ENCODE data around the gene KRT37.

KRT37 gene

DNA sequence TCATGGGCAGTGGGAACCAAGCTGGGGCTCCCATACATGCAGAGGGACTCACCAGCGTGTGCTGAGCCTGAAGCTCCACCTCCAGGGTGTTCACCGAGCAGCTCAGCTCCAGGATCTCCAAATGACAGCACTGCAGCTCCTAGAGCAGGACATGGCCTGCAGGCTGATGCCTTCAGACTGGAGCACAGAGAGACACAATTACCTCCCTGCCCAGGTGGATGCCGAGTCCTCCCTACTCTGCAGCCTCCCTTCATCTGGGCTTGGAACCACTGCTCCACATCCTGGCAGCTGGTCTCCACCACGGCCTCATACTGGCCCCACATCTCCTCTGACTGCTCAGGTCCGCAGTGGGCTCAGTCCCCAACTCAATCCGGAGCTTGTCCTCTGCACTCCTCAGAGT is 24.6 kb upstream of the KRT37 start (continued):
- no peak for TF ChIP-seq WT1 (tag by site-specific recombination; IDR thresholded peaks at IDR 0.05)
- TF ChIP-seq, protein P1, sequence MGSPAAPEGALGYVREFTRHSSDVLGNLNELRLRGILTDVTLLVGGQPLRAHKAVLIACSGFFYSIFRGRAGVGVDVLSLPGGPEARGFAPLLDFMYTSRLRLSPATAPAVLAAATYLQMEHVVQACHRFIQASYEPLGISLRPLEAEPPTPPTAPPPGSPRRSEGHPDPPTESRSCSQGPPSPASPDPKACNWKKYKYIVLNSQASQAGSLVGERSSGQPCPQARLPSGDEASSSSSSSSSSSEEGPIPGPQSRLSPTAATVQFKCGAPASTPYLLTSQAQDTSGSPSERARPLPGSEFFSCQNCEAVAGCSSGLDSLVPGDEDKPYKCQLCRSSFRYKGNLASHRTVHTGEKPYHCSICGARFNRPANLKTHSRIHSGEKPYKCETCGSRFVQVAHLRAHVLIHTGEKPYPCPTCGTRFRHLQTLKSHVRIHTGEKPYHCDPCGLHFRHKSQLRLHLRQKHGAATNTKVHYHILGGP (tag by site-specific recombination; IDR thresholded peaks at IDR 0.05), result no peak

DNA sequence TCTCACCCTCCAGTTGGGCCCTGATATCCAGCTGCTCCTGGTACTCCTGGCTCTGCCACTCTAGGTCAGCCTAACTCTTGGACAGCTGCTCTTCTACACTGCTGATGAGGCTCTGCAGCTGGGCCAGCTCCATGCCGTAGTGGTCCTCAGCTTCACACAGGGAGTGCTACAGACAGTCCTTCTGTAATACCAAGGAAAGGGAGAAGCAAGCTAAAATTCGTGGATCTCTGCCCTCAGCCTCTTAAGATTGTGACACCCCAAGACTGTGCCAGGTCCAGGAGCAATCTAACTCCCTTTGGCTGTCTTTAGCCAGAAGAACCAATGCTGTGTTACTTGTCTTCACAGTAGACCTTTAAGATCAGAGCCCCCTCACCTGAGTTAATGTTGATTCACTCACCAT is 24.1 kb upstream of the KRT37 start:
- TF ChIP-seq, protein P2, sequence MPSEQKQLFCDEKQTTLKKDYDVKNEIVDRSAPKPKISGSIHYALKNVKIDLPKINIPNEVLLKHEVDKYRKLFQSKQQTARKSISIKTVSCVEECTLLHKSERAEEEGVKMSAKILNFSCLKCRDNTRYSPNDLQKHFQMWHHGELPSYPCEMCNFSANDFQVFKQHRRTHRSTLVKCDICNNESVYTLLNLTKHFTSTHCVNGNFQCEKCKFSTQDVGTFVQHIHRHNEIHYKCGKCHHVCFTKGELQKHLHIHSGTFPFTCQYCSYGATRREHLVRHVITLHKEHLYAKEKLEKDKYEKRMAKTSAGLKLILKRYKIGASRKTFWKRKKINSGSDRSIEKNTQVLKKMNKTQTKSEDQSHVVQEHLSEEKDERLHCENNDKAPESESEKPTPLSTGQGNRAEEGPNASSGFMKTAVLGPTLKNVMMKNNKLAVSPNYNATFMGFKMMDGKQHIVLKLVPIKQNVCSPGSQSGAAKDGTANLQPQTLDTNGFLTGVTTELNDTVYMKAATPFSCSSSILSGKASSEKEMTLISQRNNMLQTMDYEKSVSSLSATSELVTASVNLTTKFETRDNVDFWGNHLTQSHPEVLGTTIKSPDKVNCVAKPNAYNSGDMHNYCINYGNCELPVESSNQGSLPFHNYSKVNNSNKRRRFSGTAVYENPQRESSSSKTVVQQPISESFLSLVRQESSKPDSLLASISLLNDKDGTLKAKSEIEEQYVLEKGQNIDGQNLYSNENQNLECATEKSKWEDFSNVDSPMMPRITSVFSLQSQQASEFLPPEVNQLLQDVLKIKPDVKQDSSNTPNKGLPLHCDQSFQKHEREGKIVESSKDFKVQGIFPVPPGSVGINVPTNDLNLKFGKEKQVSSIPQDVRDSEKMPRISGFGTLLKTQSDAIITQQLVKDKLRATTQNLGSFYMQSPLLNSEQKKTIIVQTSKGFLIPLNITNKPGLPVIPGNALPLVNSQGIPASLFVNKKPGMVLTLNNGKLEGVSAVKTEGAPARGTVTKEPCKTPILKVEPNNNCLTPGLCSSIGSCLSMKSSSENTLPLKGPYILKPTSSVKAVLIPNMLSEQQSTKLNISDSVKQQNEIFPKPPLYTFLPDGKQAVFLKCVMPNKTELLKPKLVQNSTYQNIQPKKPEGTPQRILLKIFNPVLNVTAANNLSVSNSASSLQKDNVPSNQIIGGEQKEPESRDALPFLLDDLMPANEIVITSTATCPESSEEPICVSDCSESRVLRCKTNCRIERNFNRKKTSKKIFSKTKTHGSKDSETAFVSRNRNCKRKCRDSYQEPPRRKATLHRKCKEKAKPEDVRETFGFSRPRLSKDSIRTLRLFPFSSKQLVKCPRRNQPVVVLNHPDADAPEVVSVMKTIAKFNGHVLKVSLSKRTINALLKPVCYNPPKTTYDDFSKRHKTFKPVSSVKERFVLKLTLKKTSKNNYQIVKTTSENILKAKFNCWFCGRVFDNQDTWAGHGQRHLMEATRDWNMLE (tag by site-specific recombination; conservative IDR thresholded peaks at IDR 0.05; ENCODE audit: low read depth), result no peak
- no peak for TF ChIP-seq ZNF16 (tag by site-specific recombination; IDR thresholded peaks at IDR 0.05; ENCODE audit: low read depth)
- no peak for TF ChIP-seq GLIS1 (tag by site-specific recombination; IDR thresholded peaks at IDR 0.05)
- no peak for TF ChIP-seq ZNF549 (tag by site-specific recombination; IDR thresholded peaks at IDR 0.05)
- TF ChIP-seq ZNF624 (tag by site-specific recombination; IDR thresholded peaks at IDR 0.05), result no peak
- TF ChIP-seq, protein P3, sequence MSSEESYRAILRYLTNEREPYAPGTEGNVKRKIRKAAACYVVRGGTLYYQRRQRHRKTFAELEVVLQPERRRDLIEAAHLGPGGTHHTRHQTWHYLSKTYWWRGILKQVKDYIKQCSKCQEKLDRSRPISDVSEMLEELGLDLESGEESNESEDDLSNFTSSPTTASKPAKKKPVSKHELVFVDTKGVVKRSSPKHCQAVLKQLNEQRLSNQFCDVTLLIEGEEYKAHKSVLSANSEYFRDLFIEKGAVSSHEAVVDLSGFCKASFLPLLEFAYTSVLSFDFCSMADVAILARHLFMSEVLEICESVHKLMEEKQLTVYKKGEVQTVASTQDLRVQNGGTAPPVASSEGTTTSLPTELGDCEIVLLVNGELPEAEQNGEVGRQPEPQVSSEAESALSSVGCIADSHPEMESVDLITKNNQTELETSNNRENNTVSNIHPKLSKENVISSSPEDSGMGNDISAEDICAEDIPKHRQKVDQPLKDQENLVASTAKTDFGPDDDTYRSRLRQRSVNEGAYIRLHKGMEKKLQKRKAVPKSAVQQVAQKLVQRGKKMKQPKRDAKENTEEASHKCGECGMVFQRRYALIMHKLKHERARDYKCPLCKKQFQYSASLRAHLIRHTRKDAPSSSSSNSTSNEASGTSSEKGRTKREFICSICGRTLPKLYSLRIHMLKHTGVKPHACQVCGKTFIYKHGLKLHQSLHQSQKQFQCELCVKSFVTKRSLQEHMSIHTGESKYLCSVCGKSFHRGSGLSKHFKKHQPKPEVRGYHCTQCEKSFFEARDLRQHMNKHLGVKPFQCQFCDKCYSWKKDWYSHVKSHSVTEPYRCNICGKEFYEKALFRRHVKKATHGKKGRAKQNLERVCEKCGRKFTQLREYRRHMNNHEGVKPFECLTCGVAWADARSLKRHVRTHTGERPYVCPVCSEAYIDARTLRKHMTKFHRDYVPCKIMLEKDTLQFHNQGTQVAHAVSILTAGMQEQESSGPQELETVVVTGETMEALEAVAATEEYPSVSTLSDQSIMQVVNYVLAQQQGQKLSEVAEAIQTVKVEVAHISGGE (tag by site-specific recombination; conservative IDR thresholded peaks at IDR 0.05; ENCODE audit: low read depth), result no peak
- no peak for TF ChIP-seq ZNF501 (tag by site-specific recombination; IDR thresholded peaks at IDR 0.05)
- TF ChIP-seq ZNF112 (tag by site-specific recombination; IDR thresholded peaks at IDR 0.05), result no peak
- no peak for TF ChIP-seq ZNF324 (tag by site-specific recombination; IDR thresholded peaks at IDR 0.05)
- H3K4me3 ChIP-seq (ENCODE audit: low read depth, low read length), result no peak overlapping the region
- ChIA-PET POLR2A (no interaction called here), CTCF (interaction anchor here (1.0 to 1.6 kb wide), 2 partner anchors 31 to 200 kb away, joined by 4 to 6 read pairs; no protein-coding TSS in a partner anchor)
- no peak overlapping the region for H3K27ac ChIP-seq (ENCODE audit: extremely low read depth, low read depth, low read length)
- no peaks in the 10 kb centered on the region for H3K36me3 ChIP-seq (ENCODE audit: control insufficient read depth in 2 of 2, insufficient read depth in 1 of 2, low read length in 2 of 2)
- H3K4me1 ChIP-seq (ENCODE audit: control insufficient read depth, insufficient read depth, low read length), result no peaks in the 10 kb centered on the region
- no peaks in the 10 kb centered on the region for H3K9me3 ChIP-seq (ENCODE audit: control insufficient read depth, insufficient read depth, low read depth, low read length)

DNA sequence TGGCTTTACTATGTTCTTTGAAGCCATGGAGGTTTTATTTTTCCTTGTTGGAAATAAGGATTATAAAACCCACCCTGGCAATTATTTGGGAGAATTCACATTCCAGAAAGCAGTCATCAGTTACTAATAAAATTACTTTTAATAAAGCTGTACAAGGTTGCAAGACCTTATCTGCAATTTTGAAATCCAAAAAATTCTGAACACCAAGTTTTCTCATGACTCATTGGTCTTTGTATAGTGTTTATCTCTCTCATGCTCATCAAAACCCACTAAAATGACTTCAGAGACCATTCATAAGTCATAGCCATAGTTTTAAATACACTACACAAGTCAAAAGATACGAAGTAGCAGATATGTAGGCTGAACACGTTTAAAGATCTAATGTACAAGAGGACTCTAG is 22.4 kb upstream of the KRT37 start:
- H3K4me3 ChIP-seq (ENCODE audit: low read depth, low read length), result no peak overlapping the region
- no peaks in the 10 kb centered on the region for H3K4me1 ChIP-seq (ENCODE audit: control insufficient read depth, insufficient read depth, low read length)
- CTCF ChIA-PET, result interaction anchor here (0.6 to 1.6 kb wide), 2 partner anchors 202 to 935 kb away, joined by 3 to 6 read pairs; no protein-coding TSS in a partner anchor
- H3K27ac ChIP-seq (ENCODE audit: extremely low read depth, low read depth, low read length), result no peak overlapping the region
- no peaks in the 10 kb centered on the region for H3K9me3 ChIP-seq (ENCODE audit: control insufficient read depth, insufficient read depth, low read depth, low read length)
- no peaks in the 10 kb centered on the region for H3K36me3 ChIP-seq (ENCODE audit: control insufficient read depth in 2 of 2, insufficient read depth in 1 of 2, low read length in 2 of 2)
- POLR2A ChIA-PET, result no interaction called here
- TF ChIP-seq ZNF561 (tag by site-specific recombination; IDR thresholded peaks at IDR 0.05; ENCODE audit: borderline replicate concordance), result no peak
